Stimulated activated naive CD8-positive, alpha-beta T cell treated with anti-CD3 and anti-CD28 coated beads, Interleukin-15, Interleukin-2, amounts not matched to agents 100 U/mL and 50 U/mL, for 24 hours (primary cell): ENCODE data around the gene UGT1A9.
"Not testable (repeated sequence)": the region's sequence is repeated elsewhere in the genome, so short reads cannot be mapped to it uniquely, and the experiment has no call there.

Experiments
- ATAC-seq: fragments of 150-1000 bp; cut with Tn5 transposase; one replicate; pipeline ENCODE4 v1.10.0; 2021
- DNase-seq: peaks from one replicate; pipeline ENCODE4 v3.0.0; 2021

UGT1A9 gene

DNA sequence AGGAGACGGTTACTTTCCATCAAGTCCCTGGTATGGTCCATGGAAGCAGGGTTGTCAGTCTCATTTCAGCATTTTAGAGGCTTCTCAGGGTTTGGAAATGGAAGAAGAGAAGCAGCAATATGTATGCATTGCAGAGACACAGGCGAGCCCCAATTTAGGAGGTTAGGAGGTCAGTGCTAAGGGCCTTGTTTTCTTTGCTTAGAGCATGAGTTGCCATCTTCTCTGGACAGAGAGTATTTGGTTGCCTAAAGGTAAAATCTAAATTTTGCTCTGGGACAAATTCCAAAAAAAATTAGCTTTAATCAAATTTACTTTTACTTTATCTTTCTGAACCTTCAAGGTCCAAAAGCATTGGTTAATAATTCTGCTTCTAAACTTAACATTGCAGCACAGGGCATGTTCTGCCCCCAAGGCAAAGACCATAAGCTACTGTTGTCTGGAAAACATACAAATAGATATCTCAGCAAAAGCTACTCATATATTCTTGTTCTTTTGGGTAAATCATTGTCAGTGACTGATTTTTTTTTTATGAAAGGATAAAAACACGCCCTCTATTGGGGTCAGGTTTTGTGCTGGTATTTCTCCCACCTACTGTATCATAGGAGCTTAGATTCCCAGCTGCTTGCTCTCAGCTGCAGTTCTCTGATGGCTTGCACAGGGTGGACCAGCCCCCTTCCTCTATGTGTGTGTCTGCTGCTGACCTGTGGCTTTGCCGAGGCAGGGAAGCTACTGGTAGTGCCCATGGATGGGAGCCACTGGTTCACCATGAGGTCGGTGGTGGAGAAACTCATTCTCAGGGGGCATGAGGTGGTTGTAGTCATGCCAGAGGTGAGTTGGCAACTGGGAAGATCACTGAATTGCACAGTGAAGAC, at the start of gene UGT1A9:
Gene UGT1A9, plus strand, starts transcription at position 609 of the 872 bp plus-strand sequence. Its CDS starts 37 bp downstream, at position 646.
- no peak for DNase-seq
- ATAC-seq: no peak

DNA sequence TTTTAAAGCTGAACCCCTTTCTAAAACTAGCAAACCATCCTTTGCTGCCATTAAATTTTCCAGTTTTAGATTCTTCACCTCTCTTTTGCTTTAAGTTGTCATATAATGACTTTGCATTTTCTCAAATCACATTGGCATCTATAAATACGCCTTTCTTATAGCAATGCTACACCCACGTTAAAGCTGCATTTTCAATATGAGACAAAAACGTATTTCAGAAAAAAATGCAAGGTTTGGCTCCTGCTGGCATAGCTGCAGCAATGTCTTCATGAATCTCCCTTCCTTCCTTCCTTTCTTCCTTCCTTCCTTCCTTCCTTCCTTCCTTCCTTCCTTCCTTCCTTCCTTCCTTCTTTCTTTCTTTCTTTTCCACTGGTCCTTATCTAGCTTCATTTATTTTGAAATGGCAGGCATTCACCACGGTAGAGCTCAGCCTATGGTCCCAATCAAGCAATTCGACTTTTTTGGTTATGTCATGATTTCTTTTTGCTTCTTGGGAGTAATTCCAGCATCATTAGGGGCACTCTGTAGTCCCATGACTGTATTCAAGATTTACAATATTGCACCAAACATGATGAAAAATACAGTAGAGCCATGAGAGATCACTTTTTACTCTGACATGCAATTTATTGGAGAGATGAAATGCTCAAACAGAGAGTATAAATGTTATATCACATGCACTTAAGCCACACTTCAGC, 44.2 kb upstream of the UGT1A9 start:
- ATAC-seq: no peak
- no peak for DNase-seq

DNA sequence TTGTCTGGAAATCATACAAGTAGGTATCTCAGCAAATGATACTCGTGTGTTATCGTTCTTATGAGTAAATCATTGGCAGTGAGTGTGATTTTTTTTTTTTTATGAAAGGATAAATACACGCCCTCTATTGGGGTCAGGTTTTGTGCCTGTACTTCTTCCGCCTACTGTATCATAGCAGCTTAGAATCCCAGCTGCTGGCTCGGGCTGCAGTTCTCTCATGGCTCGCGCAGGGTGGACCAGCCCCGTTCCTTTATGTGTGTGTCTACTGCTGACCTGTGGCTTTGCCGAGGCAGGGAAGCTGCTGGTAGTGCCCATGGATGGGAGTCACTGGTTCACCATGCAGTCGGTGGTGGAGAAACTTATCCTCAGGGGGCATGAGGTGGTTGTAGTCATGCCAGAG, 35.4 kb upstream of the UGT1A9 start, which contains the start of gene UGT1A10:
Gene UGT1A10, plus strand, starts transcription at position 143 of the 400 bp plus-strand sequence. Its CDS starts 75 bp downstream, at position 218.
- not testable (repeated sequence) for DNase-seq, ATAC-seq

GRCh38 chr2:233638836-233639235, 32.9 kb upstream of the UGT1A9 start:
- DNase-seq (no peak), ATAC-seq (no peak)

DNA sequence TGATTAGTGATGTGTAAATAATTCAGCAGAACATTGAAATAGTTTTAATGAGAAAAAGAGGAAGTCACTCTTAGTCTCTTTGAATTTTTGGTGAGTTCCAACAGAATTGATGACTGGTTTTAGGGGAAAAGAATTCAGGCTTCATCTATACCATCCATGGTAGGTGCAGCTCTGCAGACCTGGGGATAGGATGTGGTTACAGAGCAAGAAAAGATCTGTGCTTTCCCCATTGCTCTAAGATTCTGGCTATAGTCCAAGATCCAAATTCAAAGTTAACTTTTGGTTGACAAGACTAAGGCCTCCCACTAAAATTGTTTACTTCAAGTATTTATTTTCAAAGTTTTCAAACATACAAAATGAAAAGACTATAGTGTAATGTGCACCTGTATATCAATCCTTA, 31.8 kb upstream of the UGT1A9 start:
- DNase-seq: no peak
- ATAC-seq: no peak

GRCh38 chr2:233643128-233643527, 28.6 kb upstream of the UGT1A9 start:
- ATAC-seq (no peak), DNase-seq (no peak)

DNA sequence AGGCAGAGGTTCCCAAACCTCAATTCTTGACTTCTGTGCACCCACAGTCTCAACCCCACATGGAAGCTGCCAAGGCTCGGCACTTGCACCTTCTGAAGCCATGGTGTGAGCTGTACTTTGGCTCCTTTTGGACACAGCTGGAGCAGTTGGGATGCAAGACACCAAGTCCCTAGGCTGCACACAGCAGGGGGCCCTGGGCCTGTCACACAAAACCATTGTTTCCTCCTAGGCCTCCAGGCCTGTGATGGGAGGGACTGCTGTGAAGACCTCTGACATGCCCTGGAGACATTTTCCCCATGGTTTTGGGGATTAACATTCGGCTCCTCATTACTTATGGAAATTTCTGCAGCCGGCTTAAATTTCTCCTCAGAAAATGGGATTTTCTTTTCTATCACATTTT, 25.7 kb upstream of the UGT1A9 start:
- not testable (repeated sequence) for ATAC-seq, DNase-seq

- DNase-seq (no peak), ATAC-seq (no peak)
Observed at GRCh38 chr2:233650981-233651380, 20.7 kb upstream of the UGT1A9 start.

DNA sequence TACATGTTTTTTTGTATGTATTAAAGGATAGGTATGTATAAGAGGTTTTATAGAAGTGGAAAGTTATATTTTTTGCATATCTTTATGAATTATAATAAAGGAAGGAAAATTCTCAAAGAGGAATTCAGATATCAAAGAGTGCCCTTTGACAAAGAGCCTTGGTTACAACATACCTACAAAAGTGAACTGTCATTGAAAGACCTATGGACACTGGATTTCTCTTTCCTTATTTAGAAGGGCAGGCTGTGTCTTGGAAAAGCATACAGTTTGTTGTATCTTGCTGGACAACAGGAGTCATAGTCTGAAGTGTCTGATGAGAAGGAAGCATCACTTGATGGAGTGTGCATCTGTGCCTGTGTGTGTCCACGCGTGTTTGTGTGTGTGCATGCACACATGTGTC, 20.3 kb upstream of the UGT1A9 start:
- DNase-seq: no peak
- no peak for ATAC-seq

DNA sequence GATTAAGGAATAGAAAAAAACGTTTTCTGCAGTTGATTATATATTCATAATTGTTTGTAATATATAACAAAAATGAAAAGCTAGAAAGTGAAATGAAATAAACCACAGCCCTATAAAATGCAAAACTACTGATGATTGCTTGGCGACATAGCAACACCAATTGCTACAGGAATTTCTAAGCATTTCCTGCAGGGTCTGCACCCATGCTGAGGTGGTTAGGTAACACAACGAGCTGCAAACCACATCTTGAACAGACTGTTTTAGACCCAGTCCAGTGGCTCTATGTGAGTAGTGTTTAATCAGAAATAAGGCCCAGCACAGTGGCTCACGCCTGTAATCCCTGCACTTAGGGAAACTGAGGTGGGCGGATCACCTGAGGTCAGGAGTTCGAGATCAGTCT, 17.2 kb upstream of the UGT1A9 start:
- no peak for DNase-seq
- no peak for ATAC-seq

DNA sequence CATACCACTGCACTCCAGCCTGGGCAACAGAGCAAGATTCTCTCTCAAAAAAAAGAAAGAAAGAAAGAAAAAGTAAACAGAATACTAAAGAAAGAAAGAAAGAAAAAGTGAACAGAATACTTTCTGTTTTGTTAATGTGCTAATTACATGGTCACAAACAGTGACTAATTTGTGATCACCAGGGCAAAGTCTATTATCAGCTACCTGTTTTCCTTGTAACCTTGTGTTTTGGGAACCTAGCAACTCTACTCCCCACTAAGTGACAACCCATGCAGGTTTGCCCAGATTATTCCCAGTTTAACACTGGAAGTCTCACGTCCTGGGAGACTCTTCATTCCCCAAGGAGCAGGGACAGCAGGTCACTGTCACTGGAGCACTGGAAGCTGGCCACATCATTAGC, 16.7 kb upstream of the UGT1A9 start:
- DNase-seq (no peak), ATAC-seq (no peak)

- not testable (repeated sequence) for ATAC-seq, DNase-seq
Observed at GRCh38 chr2:233655943-233656342, 15.8 kb upstream of the UGT1A9 start.

- DNase-seq (no peak), ATAC-seq (no peak)
Observed at GRCh38 chr2:233656443-233656842, 15.3 kb upstream of the UGT1A9 start.

- DNase-seq: no peak
- no peak for ATAC-seq
Observed at GRCh38 chr2:233658610-233659009, 13.1 kb upstream of the UGT1A9 start.

DNA sequence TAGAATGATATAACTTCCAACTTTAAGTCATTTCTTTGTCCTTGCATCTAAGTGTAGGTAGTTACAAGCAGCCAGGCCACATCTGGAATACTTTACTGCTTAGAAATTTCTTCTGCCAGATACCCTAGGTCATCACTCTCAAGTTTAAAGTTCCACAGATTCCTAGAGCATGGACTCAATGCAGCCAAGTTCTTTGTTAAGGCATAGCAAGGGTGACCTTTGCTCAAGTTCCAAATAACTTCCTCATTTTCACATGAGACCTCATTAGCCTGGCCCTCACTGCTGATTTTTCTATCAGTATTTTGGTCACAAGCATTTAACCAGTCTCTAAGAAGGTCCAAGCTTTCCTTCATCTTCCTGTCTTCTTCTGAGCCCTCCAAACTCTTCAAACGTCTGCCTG, 7.8 kb upstream of the UGT1A9 start:
- ATAC-seq (no peak), DNase-seq (no peak)

GRCh38 chr2:233668605-233669260, 3.0 kb upstream of the UGT1A9 start:
- DNase-seq: no peak

DNA sequence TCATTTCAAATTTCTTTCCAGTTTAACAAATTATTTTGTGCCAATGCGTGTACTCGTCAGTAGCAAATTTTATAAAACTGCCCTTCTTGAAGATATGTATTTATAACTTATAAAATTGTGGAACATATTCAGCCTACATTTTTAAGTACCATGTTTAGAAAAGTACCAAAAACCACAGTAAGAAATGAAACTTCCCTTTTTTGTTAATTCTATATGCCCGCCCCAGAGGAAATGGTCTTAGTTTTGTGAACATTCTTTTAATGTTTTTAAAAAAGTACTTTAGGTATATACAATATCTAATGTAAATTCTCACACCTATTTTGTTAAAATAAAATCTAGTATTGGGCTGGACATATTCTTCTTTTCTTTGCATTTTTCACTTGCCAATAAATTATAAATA, 1.2 kb downstream of the UGT1A9 start:
- DNase-seq (no peak), ATAC-seq (no peak)

More at GRCh38 chr2:233668605-233669260, 3.0 kb upstream of the UGT1A9 start:
- ATAC-seq: no peak

DNA sequence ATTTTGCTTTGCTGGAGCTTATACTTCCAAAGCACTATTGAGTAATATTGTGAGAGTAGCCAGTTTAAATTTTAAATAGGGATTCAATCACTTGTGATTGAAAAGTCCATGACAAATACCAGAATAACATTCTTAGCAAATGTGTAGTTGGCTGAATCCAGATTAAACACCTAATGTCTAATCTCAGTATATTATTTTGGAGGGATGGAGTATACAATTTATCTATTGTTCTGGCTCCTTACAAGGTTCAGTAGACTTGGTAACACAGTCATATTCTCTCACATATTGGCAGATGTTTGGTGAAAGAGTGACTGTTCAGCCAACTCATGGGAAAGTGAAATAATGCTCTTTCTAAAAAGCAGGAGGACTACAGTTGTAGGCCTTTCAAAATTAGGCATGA, 2.2 kb downstream of the UGT1A9 start:
- DNase-seq (no peak), ATAC-seq (no peak)

- ATAC-seq (no peak), DNase-seq (no peak)
Observed at GRCh38 chr2:233674314-233674713, 2.6 kb downstream of the UGT1A9 start.

DNA sequence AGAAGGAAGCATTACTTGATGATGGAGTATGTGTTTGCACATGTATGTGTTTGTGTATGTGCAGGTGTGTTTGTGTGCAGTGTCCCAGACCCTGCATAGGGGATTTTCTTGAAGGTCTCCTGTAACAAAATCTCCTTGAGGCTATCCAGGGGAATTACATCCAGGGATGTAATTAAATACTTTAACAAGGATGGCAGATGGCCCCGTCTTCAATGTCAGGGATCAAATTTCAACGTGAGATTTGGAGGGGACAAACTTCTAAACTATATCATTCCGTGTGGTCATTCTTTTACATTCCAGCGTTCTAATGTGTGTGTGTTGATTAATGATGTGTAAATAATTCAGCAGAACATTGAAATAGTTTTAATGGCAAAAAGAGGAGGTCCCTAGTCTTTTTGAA, 3.3 kb downstream of the UGT1A9 start:
- ATAC-seq: no peak
- no peak for DNase-seq

- DNase-seq: no peak
- no peak for ATAC-seq
Observed at GRCh38 chr2:233676046-233676445, 4.3 kb downstream of the UGT1A9 start.

- DNase-seq (no peak), ATAC-seq (no peak)
Observed at GRCh38 chr2:233679196-233679595, 7.5 kb downstream of the UGT1A9 start.
